Endodermal cell (in vitro differentiated cells): Measurements from ENCODE around the gene MEX3C. TPM values are rescaled to one million over a fixed set of nuclear protein-coding genes. Genes with fewer than 3 reads are reported as not detected.

Source experiments
- DNase-seq: peaks from one replicate; pipeline ENCODE4 v3.0.0-alpha.2; 2017
- H3K27ac ChIP-seq: 2 replicates; pipeline ENCODE4 v1.5.1; 2013; ENCODE audit warnings: mild to moderate bottlenecking, low read depth, low read length, moderate library complexity
- H3K27me3 ChIP-seq: 2 replicates; pipeline ENCODE4 v1.6.1; 2013; ENCODE audit warnings: mild to moderate bottlenecking, low read length, moderate library complexity; ENCODE audit not compliant: insufficient read depth, control insufficient read depth, poor library complexity, severe bottlenecking
- H3K36me3 ChIP-seq: 2 replicates; pipeline ENCODE4 v1.7.0; 2013; ENCODE audit warnings: mild to moderate bottlenecking, low read length, moderate library complexity; ENCODE audit not compliant: control insufficient read depth, insufficient read depth
- H3K4me1 ChIP-seq: one replicate; pipeline ENCODE4 v1.7.0; 2013; ENCODE audit warnings: low read length; ENCODE audit not compliant: control insufficient read depth, insufficient read depth
- H3K4me3 ChIP-seq: 2 replicates; pipeline ENCODE4 v1.5.1; 2013; ENCODE audit warnings: mild to moderate bottlenecking, low read length, moderate library complexity
- H3K9ac ChIP-seq: 2 replicates; pipeline ENCODE4 v1.6.1; 2013; ENCODE audit warnings: mild to moderate bottlenecking, low read length, moderate library complexity; ENCODE audit not compliant: poor library complexity, severe bottlenecking; ENCODE audit errors: extremely low read depth
- H3K9me3 ChIP-seq: 2 replicates; pipeline ENCODE4 v1.6.1; 2013; ENCODE audit warnings: mild to moderate bottlenecking, low read length, moderate library complexity; ENCODE audit not compliant: control insufficient read depth
- H3K27ac Mint-ChIP-seq: 2 replicates; pipeline ENCODE4 v1.8.0; 2020; ENCODE audit warnings: mixed read lengths
- H3K27me3 Mint-ChIP-seq: 2 replicates; pipeline ENCODE4 v1.8.0; 2021; ENCODE audit warnings: mild to moderate bottlenecking, mixed read lengths; ENCODE audit not compliant: insufficient read depth
- H3K36me3 Mint-ChIP-seq: 2 replicates; pipeline ENCODE4 v1.8.0; 2020; ENCODE audit warnings: low read depth, mixed read lengths
- H3K4me1 Mint-ChIP-seq: 2 replicates; pipeline ENCODE4 v1.8.0; 2020; ENCODE audit warnings: mixed read lengths
- H3K4me3 Mint-ChIP-seq: 2 replicates; pipeline ENCODE4 v1.8.0; 2020; ENCODE audit warnings: mild to moderate bottlenecking, moderate library complexity, mixed read lengths
- H3K9me3 Mint-ChIP-seq: 2 replicates; pipeline ENCODE4 v1.8.0; 2020; ENCODE audit warnings: mild to moderate bottlenecking, mixed read lengths
- CTCF ChIP-seq: fragments of 200-600 bp; sonication (generic); conservative IDR thresholded peaks from 2 replicates; pipeline ENCODE4 v1.5.0; 2021; ENCODE audit warnings: antibody characterized with exemption, mild to moderate bottlenecking
- WGBS, 2 experiments: methylation state at CpG; one replicate each; pipeline versions ENCODE4 v1.1.5 to v1.1.7; 2013; ENCODE audit warnings: missing lambda C conversion rate in 2 of 2, mixed read lengths in 1 of 2; ENCODE audit not compliant: insufficient coverage in 1 of 2, insufficient read length in 1 of 2; 5-methylcytosine and 5-hydroxymethylcytosine counted together
- total RNA-seq, 2 donors: library from RNA; stranded (reverse); fragmentation: NEBNext Ultra II Directional in 1 of 2; extraction: Animal tissue kit (Norgen Biotek cat#: 25700) in 1 of 2; gene quantifications; 2 replicates in 1 of 2; 3 replicates in 1 of 2; pipeline ENCODE4 v1.2.1, GENCODE V29; 2021

MEX3C gene
- total RNA-seq, 2 donors from 2014 or later: 60.1 to 68.4 TPM

DNA sequence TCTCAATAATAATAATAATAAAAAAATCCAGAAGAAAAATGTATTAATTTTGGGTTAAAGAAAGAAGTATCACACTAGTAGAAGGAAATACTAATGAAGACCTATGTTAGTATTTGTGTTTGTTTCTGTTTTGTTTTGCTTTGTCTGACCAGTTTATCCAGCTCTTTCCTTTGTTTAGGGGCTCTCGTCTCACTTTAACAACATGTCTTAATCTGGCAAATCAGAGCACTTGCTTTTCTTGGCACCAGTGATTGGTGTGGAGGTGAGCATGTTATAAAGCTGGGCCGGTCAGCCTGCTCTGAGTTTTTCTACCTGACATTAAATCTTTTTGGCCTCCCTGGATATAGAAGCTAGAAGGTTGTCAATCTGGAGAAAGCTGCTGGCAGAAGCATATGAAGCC lies 15.1 kb upstream of the MEX3C start:
- H3K4me3 Mint-ChIP-seq: no peak overlapping the region
- Histone ChIP-seq H3K36me3 (no peaks in the 10 kb centered on the region), H3K9me3 (no peaks in the 10 kb centered on the region), H3K4me1 (no peaks in the 10 kb centered on the region), H3K27ac (no peak overlapping the region), H3K4me3 (no peak overlapping the region), H3K27me3 (no peaks in the 10 kb centered on the region), H3K9ac (no peak overlapping the region)
- H3K9me3 Mint-ChIP-seq: no peaks in the 10 kb centered on the region
- no peaks in the 10 kb centered on the region for H3K36me3 Mint-ChIP-seq
- DNase-seq: no peak
- no peaks in the 10 kb centered on the region for H3K27me3 Mint-ChIP-seq
- H3K4me1 Mint-ChIP-seq: peaks cover 9% of the 10 kb centered on the region
- no peak for TF ChIP-seq CTCF
- no peak overlapping the region for H3K27ac Mint-ChIP-seq
- 93 to 100% methylated on average over 2 of the region's 2 CpGs for WGBS, 2 experiments

DNA sequence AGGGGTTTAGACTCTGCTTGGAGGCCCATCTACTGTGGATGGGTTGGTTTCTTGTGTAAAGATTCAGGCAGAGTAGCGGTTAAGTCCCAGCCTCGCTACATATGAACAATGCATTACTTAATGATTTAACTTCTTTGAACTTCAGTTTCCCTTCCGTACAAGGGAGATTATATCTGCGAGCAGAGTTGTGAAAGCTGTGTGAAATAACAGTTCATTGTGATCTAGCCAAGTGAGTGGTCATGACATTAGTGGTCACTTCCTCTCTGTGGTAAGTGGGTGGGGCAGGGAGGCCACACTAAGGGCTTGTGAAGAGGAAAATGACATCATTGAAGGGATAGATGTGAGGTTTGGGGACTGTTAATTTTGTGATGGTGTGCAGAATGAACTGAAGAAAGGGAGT lies 14.1 kb upstream of the MEX3C start:
- Histone ChIP-seq H3K27ac (no peak overlapping the region), H3K36me3 (no peaks in the 10 kb centered on the region), H3K4me3 (no peak overlapping the region), H3K9ac (no peak overlapping the region), H3K4me1 (no peaks in the 10 kb centered on the region), H3K9me3 (no peaks in the 10 kb centered on the region), H3K27me3 (no peaks in the 10 kb centered on the region)
- H3K4me3 Mint-ChIP-seq: no peak overlapping the region
- no peak for TF ChIP-seq CTCF
- H3K9me3 Mint-ChIP-seq: no peaks in the 10 kb centered on the region
- DNase-seq: no peak
- H3K4me1 Mint-ChIP-seq: peaks cover 8% of the 10 kb centered on the region
- no peaks in the 10 kb centered on the region for H3K36me3 Mint-ChIP-seq
- 97 to 100% methylated on average over 1 to 3 of the region's 4 CpGs for WGBS, 2 experiments
- H3K27me3 Mint-ChIP-seq: no peaks in the 10 kb centered on the region
- no peak overlapping the region for H3K27ac Mint-ChIP-seq

DNA sequence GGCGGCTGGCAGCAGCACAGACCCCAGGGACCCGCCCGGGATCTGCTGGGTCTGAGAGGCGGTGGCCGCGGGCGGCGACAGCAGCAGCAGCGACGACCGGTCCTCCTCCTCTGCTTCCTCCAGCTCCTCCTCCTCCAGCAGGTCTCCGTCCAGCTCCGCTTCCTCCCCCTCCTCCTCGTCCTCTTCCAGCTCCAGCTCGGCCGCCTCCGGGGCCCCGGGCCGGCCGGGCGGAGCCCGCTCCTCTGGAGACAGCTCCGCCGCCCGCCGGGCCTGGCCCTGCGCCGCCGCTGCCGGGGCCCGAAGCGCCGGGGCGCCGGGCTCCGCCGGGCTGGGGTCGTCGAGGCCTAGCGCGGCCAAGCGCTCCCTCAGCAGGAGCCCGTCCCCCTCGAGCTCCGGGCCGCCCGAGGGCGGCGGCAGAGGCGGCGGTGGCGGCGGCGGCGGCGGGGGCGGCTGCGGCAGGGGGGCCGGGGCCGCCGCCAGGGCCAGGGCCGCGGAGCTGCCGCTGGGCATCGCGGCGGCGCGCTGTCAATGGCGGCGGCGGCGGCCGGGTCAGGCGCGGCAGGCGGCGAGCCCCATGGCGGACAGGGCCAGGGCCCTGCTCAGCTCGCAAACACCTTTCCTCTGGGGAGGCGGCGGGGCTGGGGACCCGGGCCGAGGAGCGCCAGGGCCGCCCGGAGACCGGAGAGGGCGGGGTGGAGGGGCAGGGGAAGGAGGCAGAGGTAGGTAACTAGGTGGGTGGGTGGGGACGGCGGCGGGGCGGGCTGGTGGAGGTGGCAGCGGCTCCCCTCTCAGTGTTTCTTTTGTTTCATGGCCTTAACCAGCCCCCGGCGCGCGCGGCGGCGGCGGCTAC lies 445 bp downstream of the MEX3C start:
- H3K27ac ChIP-seq: peak overlapping the region; percentile 95
- H3K4me3 ChIP-seq: peak overlapping the region; percentile 90
- Mint-ChIP-seq H3K4me3 (peak overlapping the region; percentile 99), H3K4me1 (peaks cover 26% of the 10 kb centered on the region), H3K27ac (peak overlapping the region; percentile 97), H3K36me3 (peaks cover 2% of the 10 kb centered on the region), H3K27me3 (no peaks in the 10 kb centered on the region), H3K9me3 (no peaks in the 10 kb centered on the region)
- H3K4me1 ChIP-seq: no peaks in the 10 kb centered on the region
- no peaks in the 10 kb centered on the region for H3K9me3 ChIP-seq
- H3K9ac ChIP-seq: peak overlapping the region; percentile 96
- no peaks in the 10 kb centered on the region for H3K27me3 ChIP-seq
- H3K36me3 ChIP-seq: peaks cover 19% of the 10 kb centered on the region
- DNase-seq: peak; percentile 73
- 0 to 1% methylated on average over 24 to 92 of the region's 102 CpGs for WGBS, 2 experiments
- no peak for TF ChIP-seq CTCF
